ENCODE measurements around the gene KCNMB2.

GRCh38 chr3:178732824-178733223, 196.6 kb downstream of the KCNMB2 start:
- no peak for TF ChIP-seq YY1 (IDR thresholded peaks at IDR 0.05; ENCODE audit: insufficient read depth, insufficient read length)
- TF ChIP-seq SUZ12 (IDR thresholded peaks at IDR 0.05; ENCODE audit: extremely low read depth, insufficient read depth, insufficient read length), result no peak

All from NT2/D1 (cell line).